Esophagus squamous epithelium (tissue), 4 donors: ENCODE data around the gene ADTRP.

Source experiments
- POLR2A ChIP-seq, 4 donors: fragments of 450-650 bp; IDR thresholded peaks; one replicate each; pipeline ENCODE4 v1.6.1; 2017; ENCODE audit warnings: antibody characterized with exemption in 4 of 4, mild to moderate bottlenecking in 4 of 4, moderate library complexity in 3 of 4
- TF ChIP-seq, protein P1 (sequence below), 6 experiments: fragments of 450-650 bp in 4 of 6; fragments of 200-600 bp in 2 of 6; sonication (generic) in 2 of 6; IDR thresholded peaks; one replicate each; pipeline ENCODE4 v1.5.1; 2016 to 2019; ENCODE audit warnings: antibody characterized with exemption in 6 of 6, mild to moderate bottlenecking in 4 of 6, moderate library complexity in 4 of 6

DNA sequence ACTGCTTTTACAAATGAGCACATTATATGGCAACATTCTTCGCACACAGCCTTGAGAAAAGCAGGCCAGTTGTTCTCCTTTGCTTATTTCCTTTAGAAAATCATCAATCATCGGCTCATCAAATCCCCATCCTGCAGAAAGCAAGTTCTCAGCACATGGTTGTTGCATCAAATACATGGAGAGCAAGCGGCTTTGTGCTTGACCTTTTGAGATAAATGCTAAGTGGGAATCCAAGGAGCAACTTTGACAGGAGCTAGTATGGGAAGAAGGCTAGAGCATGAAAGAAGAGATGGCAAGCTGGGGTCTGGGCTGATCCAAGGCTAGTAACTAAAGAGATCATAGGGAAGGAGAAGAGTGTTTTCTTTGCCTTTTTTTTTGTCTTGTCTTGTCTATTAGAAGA is 43.2 kb upstream of the ADTRP start:
- TF ChIP-seq, protein P1, sequence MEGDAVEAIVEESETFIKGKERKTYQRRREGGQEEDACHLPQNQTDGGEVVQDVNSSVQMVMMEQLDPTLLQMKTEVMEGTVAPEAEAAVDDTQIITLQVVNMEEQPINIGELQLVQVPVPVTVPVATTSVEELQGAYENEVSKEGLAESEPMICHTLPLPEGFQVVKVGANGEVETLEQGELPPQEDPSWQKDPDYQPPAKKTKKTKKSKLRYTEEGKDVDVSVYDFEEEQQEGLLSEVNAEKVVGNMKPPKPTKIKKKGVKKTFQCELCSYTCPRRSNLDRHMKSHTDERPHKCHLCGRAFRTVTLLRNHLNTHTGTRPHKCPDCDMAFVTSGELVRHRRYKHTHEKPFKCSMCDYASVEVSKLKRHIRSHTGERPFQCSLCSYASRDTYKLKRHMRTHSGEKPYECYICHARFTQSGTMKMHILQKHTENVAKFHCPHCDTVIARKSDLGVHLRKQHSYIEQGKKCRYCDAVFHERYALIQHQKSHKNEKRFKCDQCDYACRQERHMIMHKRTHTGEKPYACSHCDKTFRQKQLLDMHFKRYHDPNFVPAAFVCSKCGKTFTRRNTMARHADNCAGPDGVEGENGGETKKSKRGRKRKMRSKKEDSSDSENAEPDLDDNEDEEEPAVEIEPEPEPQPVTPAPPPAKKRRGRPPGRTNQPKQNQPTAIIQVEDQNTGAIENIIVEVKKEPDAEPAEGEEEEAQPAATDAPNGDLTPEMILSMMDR (IDR thresholded peaks at IDR 0.05) = no peak
- TF ChIP-seq POLR2A (IDR thresholded peaks at IDR 0.05) = no peak
